Breast epithelium (tissue), 4 donors: ENCODE measurements around the gene TBC1D22B. TPM values are rescaled to one million over a fixed set of nuclear protein-coding genes. Genes with fewer than 3 reads are reported as not detected.

Source experiments
- DNase-seq, 2 donors: peaks; one replicate each; pipeline ENCODE4 v3.0.0-alpha.2; 2019; ENCODE audit warnings: low spot score in 2 of 2
- H3K27ac ChIP-seq, 2 donors: fragments of 200-600 bp; sonication (generic) in 1 of 2; one replicate each; pipeline ENCODE4 v1.5.1; 2016 to 2019; ENCODE audit warnings: mild to moderate bottlenecking in 1 of 2
- H3K27me3 ChIP-seq, 2 donors: fragments of 200-600 bp; sonication (generic) in 1 of 2; one replicate each; pipeline versions ENCODE4 v1.5.1 to v1.6.0; 2017 to 2019; ENCODE audit warnings: control low read depth in 1 of 2, mild to moderate bottlenecking in 1 of 2
- H3K36me3 ChIP-seq: fragments of 200-600 bp; one replicate; pipeline ENCODE4 v1.5.1; 2019
- H3K4me1 ChIP-seq, 2 donors: fragments of 200-600 bp; sonication (generic); one replicate each; pipeline ENCODE4 v1.5.1; 2016 to 2019; ENCODE audit warnings: control low read depth in 1 of 2
- H3K4me3 ChIP-seq, 3 donors: fragments of 200-600 bp; sonication (generic); 1 replicate in 2 of 3; 2 replicates in 1 of 3; pipeline ENCODE4 v1.5.1; 2016 to 2019; ENCODE audit warnings: mild to moderate bottlenecking in 3 of 3, moderate library complexity in 2 of 3
- H3K9me3 ChIP-seq, 2 donors: fragments of 200-600 bp; sonication (generic) in 1 of 2; one replicate each; pipeline ENCODE4 v1.5.1; 2016 to 2019; ENCODE audit warnings: control low read depth in 1 of 2
- POLR2A ChIP-seq: fragments of 450-650 bp; IDR thresholded peaks from one replicate; pipeline ENCODE4 v1.6.1; 2016; ENCODE audit warnings: antibody characterized with exemption, mild to moderate bottlenecking, moderate library complexity
- POLR2AphosphoS5 ChIP-seq, 3 donors: sonication (generic); formaldehyde crosslinking; IDR thresholded peaks; one replicate each; pipeline ENCODE4 v1.6.1; 2017; ENCODE audit warnings: antibody characterized with exemption in 3 of 3
- intact Hi-C: fragments of 100-400 bp; cut with DNase I; formaldehyde crosslinking; loops from one replicate; pipeline ENCODE4 v1.15.1; 2023; ENCODE audit warnings: low total_unique reads
- total RNA-seq, 3 donors: library from RNA; depleted of rRNA; stranded (reverse); fragments of >200 nt; gene quantifications; one replicate each; pipeline ENCODE4 v1.1.0, GENCODE V29; 2016
- TF ChIP-seq, protein P1 (sequence below), 3 donors: fragments of 450-650 bp; IDR thresholded peaks; one replicate each; pipeline ENCODE4 v1.5.1; 2016 to 2017; ENCODE audit warnings: antibody characterized with exemption in 3 of 3, mild to moderate bottlenecking in 3 of 3, moderate library complexity in 3 of 3

The TBC1D22B gene
- total RNA-seq = 10 to 100 TPM in 1 of 3 donors, 1 to 10 TPM in 2; 5.8 to 12.4 (median 8.8) TPM

DNA sequence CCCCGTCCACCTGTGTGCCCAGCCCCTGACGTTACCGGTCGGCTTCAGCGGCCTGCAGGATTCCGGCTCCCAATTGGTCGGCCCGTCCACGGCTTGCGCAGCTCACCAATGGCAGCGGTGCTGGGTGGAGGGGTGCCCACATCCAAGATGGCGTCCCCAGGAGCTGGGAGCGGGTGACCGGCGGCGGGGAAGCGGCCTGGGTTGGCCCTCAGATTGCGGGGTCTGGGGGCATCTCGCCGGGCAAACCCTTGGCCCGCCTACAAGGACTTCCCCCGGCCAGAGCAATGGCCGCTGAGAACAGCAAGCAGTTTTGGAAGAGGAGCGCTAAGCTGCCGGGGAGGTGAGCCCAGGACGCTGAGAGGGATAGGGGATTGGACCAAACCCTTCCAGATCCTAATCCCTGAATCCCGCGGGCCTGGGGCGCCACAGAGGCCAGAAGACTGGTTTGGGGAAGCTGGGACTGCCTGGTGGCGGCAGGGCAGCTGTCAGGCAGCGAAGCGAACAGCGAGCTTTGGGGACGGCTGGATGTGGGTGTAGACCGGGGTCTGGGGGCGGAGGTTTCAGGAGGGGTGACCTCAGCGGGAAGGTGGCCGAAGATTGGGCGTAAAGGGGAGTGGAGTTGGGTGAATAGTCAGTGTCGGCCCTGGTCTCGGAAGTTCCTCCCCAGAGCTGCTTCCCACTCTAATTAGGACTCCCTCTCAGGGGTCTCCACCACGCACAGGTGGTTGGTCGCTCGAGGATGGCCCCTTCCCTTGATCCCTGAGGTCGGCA, at the start of gene TBC1D22B, which contains the start of gene TMEM217:
TBC1D22B (plus strand) TSS at position 139 of the 771 bp plus-strand sequence; CDS start at position 285, 146 bp downstream.
TMEM217 (minus strand) TSS at position 511 of the 771 bp plus-strand sequence. CDS start 39,114 bp downstream, outside the sequence.
- TF ChIP-seq, protein P1, sequence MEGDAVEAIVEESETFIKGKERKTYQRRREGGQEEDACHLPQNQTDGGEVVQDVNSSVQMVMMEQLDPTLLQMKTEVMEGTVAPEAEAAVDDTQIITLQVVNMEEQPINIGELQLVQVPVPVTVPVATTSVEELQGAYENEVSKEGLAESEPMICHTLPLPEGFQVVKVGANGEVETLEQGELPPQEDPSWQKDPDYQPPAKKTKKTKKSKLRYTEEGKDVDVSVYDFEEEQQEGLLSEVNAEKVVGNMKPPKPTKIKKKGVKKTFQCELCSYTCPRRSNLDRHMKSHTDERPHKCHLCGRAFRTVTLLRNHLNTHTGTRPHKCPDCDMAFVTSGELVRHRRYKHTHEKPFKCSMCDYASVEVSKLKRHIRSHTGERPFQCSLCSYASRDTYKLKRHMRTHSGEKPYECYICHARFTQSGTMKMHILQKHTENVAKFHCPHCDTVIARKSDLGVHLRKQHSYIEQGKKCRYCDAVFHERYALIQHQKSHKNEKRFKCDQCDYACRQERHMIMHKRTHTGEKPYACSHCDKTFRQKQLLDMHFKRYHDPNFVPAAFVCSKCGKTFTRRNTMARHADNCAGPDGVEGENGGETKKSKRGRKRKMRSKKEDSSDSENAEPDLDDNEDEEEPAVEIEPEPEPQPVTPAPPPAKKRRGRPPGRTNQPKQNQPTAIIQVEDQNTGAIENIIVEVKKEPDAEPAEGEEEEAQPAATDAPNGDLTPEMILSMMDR (IDR thresholded peaks at IDR 0.05) = no peak
- TF ChIP-seq POLR2A = peak; percentile 40
- peak; percentile 58 to 82 (median 62) for TF ChIP-seq POLR2AphosphoS5 (IDR thresholded peaks at IDR 0.05)
- Histone ChIP-seq H3K36me3 (no peaks in the 10 kb centered on the region), H3K27me3 (no peaks in the 10 kb centered on the region), H3K4me1 (peaks cover 0 to 4% of the 10 kb centered on the region in 2 donors), H3K9me3 (no peaks in the 10 kb centered on the region), H3K27ac (peak within 1 kb of the TSS; percentile 91 to 93), H3K4me3 (peak within 1 kb of the TSS; percentile 70 to 93 (median 84))
- DNase-seq = peak; percentile 98 to 99
- intact Hi-C loops = no loop called here

GRCh38 chr6:37207903-37208456, 49.6 kb upstream of the TBC1D22B start:
- Histone ChIP-seq H3K4me3 (no peak overlapping the region), H3K36me3 (no peaks in the 10 kb centered on the region), H3K27me3 (no peaks in the 10 kb centered on the region), H3K4me1 (no peaks in the 10 kb centered on the region), H3K9me3 (no peaks in the 10 kb centered on the region), H3K27ac (no peak overlapping the region)
- TF ChIP-seq POLR2A (no peak), POLR2AphosphoS5 (IDR thresholded peaks at IDR 0.05) (no peak)
- TF ChIP-seq, protein P1 (IDR thresholded peaks at IDR 0.05) = peak; percentile 34 to 53 (median 49)
- peak; percentile 61 to 77 for DNase-seq
- intact Hi-C loops = loop anchor here (2.0 kb wide), 1 partner anchor 33 kb away; no protein-coding TSS in a partner anchor

DNA sequence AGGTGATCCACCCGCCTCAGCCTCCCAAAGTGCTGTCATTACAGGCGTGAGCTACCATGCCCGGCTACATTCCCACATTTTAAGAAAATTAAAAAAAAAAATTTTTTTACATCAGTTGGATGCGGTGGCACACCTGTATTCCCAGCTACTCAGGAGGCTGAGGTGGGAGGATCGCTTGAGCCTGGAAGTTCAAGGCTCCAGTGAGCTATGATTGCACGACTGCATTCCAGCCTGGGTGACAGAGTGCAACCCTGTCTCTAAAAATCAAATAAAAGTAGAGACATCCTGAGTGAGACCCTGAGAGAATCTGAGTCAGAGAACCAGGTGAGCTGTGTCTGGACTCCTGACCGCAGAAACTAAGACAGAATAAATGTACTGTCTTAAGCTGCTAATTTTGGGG, 48.8 kb upstream of the TBC1D22B start:
- H3K4me3 ChIP-seq = no peak overlapping the region
- H3K4me1 ChIP-seq = no peaks in the 10 kb centered on the region
- intact Hi-C loops = loop anchor here (2.0 kb wide), 1 partner anchor 34 kb away; no protein-coding TSS in a partner anchor
- no peaks in the 10 kb centered on the region for H3K9me3 ChIP-seq
- no peaks in the 10 kb centered on the region for H3K36me3 ChIP-seq
- no peak for TF ChIP-seq POLR2AphosphoS5 (IDR thresholded peaks at IDR 0.05)
- H3K27me3 ChIP-seq = no peaks in the 10 kb centered on the region
- no peak overlapping the region for H3K27ac ChIP-seq
- no peak for DNase-seq

- no peak for TF ChIP-seq POLR2A
- TF ChIP-seq, protein P1 (IDR thresholded peaks at IDR 0.05) = no peak
- no peak for TF ChIP-seq POLR2AphosphoS5 (IDR thresholded peaks at IDR 0.05)
- Histone ChIP-seq H3K4me3 (no peak overlapping the region), H3K36me3 (no peaks in the 10 kb centered on the region), H3K27me3 (no peaks in the 10 kb centered on the region), H3K4me1 (no peaks in the 10 kb centered on the region), H3K9me3 (no peaks in the 10 kb centered on the region), H3K27ac (no peak overlapping the region)
- DNase-seq = no peak
- intact Hi-C loops = loop anchor here (2.0 to 5.0 kb wide), 2 partner anchors 35 to 187 kb away; no protein-coding TSS in a partner anchor
These were observed 47.9 kb upstream of the TBC1D22B start for GRCh38 chr6:37209461-37210205.

DNA sequence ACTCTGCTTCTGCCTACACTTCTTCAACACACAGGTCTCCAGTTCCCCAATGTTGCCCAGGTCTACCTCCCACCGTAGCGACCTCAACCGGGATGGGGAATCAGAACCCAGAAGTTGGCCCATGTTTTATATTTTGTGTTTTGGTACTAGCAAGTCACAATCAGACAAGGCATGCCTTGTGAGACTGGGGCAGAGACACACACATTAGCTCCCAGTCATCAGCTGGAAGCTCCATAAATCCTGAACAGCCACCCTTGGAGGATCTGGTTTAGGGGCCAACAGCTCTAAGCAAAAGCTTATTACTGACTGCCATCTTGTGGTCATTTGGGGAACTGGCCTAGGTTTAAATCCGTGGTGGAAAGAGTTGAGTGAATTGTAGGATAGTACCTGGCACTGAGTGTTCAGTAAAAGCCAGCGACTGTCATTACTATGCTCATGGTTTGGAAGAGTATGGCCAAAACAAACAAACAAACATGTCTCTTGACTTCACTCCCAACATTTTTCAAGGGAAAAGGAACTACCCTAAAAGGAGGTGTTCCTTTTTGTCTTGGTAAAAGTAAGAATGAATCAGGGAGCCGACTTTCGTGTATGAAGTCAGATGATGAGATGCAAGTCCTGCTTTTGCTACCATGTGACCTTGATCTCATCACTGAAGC, 47.1 kb upstream of the TBC1D22B start:
- H3K27ac ChIP-seq = no peak overlapping the region
- no peak overlapping the region for H3K4me3 ChIP-seq
- H3K4me1 ChIP-seq = no peaks in the 10 kb centered on the region
- no peaks in the 10 kb centered on the region for H3K27me3 ChIP-seq
- intact Hi-C loops = loop anchor here (5.0 kb wide), 1 partner anchor 188 kb away; no protein-coding TSS in a partner anchor
- H3K36me3 ChIP-seq = no peaks in the 10 kb centered on the region
- DNase-seq = peak; percentile 67 to 74
- no peaks in the 10 kb centered on the region for H3K9me3 ChIP-seq
- peak in 1 of 3 donors; percentile 39 for TF ChIP-seq POLR2AphosphoS5 (IDR thresholded peaks at IDR 0.05)
- TF ChIP-seq POLR2A = no peak
- TF ChIP-seq, protein P1 (IDR thresholded peaks at IDR 0.05) = peak; percentile 96 to 97 (median 97)
